ENCODE results near the gene SBNO1. TPM values are rescaled to one million over a fixed set of nuclear protein-coding genes. Genes with fewer than 3 reads are reported as not detected.

Gene SBNO1
- total RNA-seq, 1 donor from 2014 or later = 26.1 TPM

GRCh38 chr12:123358035-123358434 is 6.6 kb downstream of the SBNO1 start:
- DNase-seq (ENCODE audit: low read depth) = no peak
- H3K36me3 ChIP-seq (ENCODE audit: control insufficient read depth, insufficient read depth, low read length) = peaks cover 1% of the 10 kb centered on the region
- H3K4me3 ChIP-seq (ENCODE audit: low read depth, low read length) = no peak overlapping the region
- no peak for TF ChIP-seq CTCF (IDR thresholded peaks at IDR 0.05; ENCODE audit: insufficient read depth, low read length, severe bottlenecking)
- no peaks in the 10 kb centered on the region for H3K27me3 ChIP-seq (ENCODE audit: control insufficient read depth, insufficient read depth, low read length)
- FAIRE-seq = no peak

- Histone ChIP-seq H3K27me3 (ENCODE audit: control insufficient read depth, insufficient read depth, low read length) (no peaks in the 10 kb centered on the region), H3K36me3 (ENCODE audit: control insufficient read depth, insufficient read depth, low read length) (peaks cover 1% of the 10 kb centered on the region), H3K4me3 (ENCODE audit: low read depth, low read length) (no peak overlapping the region)
- TF ChIP-seq CTCF (IDR thresholded peaks at IDR 0.05; ENCODE audit: insufficient read depth, low read length, severe bottlenecking) = no peak
- FAIRE-seq (no peak), DNase-seq (ENCODE audit: low read depth) (no peak)
Observed at GRCh38 chr12:123356159-123356670, 8.4 kb downstream of the SBNO1 start.

GRCh38 chr12:123354600-123354999 is 10.0 kb downstream of the SBNO1 start:
- no peak for TF ChIP-seq CTCF (IDR thresholded peaks at IDR 0.05; ENCODE audit: insufficient read depth, low read length, severe bottlenecking)

GRCh38 chr12:123351349-123351748 is 13.3 kb downstream of the SBNO1 start:
- FAIRE-seq = no peak
- no peak for DNase-seq (ENCODE audit: low read depth)
- TF ChIP-seq CTCF (IDR thresholded peaks at IDR 0.05; ENCODE audit: insufficient read depth, low read length, severe bottlenecking) = no peak
- H3K27me3 ChIP-seq (ENCODE audit: control insufficient read depth, insufficient read depth, low read length) = no peaks in the 10 kb centered on the region
- no peak overlapping the region for H3K4me3 ChIP-seq (ENCODE audit: low read depth, low read length)
- peaks cover 2% of the 10 kb centered on the region for H3K36me3 ChIP-seq (ENCODE audit: control insufficient read depth, insufficient read depth, low read length)

More at GRCh38 chr12:123354600-123354999, 10.0 kb downstream of the SBNO1 start:
- no peak for FAIRE-seq
- no peaks in the 10 kb centered on the region for H3K27me3 ChIP-seq (ENCODE audit: control insufficient read depth, insufficient read depth, low read length)
- no peak overlapping the region for H3K4me3 ChIP-seq (ENCODE audit: low read depth, low read length)
- no peak for DNase-seq (ENCODE audit: low read depth)
- H3K36me3 ChIP-seq (ENCODE audit: control insufficient read depth, insufficient read depth, low read length) = peaks cover 4% of the 10 kb centered on the region

- no peaks in the 10 kb centered on the region for H3K27me3 ChIP-seq (ENCODE audit: control insufficient read depth, insufficient read depth, low read length)
- no peak for TF ChIP-seq CTCF (IDR thresholded peaks at IDR 0.05; ENCODE audit: insufficient read depth, low read length, severe bottlenecking)
- H3K36me3 ChIP-seq (ENCODE audit: control insufficient read depth, insufficient read depth, low read length) = peaks cover 10% of the 10 kb centered on the region
- no peak for FAIRE-seq
- DNase-seq (ENCODE audit: low read depth) = no peak
- no peak overlapping the region for H3K4me3 ChIP-seq (ENCODE audit: low read depth, low read length)
Observed at GRCh38 chr12:123346946-123347345, 17.7 kb downstream of the SBNO1 start.

GRCh38 chr12:123344086-123344485 is 20.6 kb downstream of the SBNO1 start:
- no peak overlapping the region for H3K4me3 ChIP-seq (ENCODE audit: low read depth, low read length)
- TF ChIP-seq CTCF (IDR thresholded peaks at IDR 0.05; ENCODE audit: insufficient read depth, low read length, severe bottlenecking) = no peak
- H3K27me3 ChIP-seq (ENCODE audit: control insufficient read depth, insufficient read depth, low read length) = no peaks in the 10 kb centered on the region
- DNase-seq (ENCODE audit: low read depth) (no peak), FAIRE-seq (no peak)
- peaks cover 14% of the 10 kb centered on the region for H3K36me3 ChIP-seq (ENCODE audit: control insufficient read depth, insufficient read depth, low read length)
